NCI-H146 treated with DMSO at 0.1 percent for 48 hours (cell line): Measurements from ENCODE around the gene RTN4RL2.
A peak's percentile ranks its signal among the peaks of the same experiment; 100 is the strongest.

Experiments used
- DNase-seq: peaks from one replicate; lab custom pipeline; 2025; ENCODE audit not compliant: unreplicated experiment; lab: John Stamatoyannopoulos, UW

RTN4RL2 gene

DNA sequence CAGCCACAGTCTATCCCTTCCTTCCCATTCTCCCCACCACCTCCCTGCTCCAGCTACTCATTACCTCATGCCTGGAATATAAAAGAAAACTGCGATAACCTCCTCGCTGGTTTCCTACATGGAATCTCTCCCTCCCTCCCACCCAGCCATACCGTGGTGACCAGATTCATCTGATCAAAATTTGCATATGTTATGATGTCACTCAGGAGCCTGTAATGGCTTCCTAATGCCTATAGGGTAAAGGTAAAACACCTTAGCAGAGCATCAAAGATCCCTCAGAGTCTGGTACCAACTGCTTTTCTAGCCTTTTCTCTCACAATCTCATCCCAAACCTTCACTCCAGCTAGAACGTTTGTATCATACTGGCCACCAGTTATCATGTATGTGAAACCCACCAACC is 19.6 kb downstream of the RTN4RL2 start:
- no peak for DNase-seq

- no peak for DNase-seq
Measured at GRCh38 chr11:57480409-57481137, 20.2 kb downstream of the RTN4RL2 start.

DNA sequence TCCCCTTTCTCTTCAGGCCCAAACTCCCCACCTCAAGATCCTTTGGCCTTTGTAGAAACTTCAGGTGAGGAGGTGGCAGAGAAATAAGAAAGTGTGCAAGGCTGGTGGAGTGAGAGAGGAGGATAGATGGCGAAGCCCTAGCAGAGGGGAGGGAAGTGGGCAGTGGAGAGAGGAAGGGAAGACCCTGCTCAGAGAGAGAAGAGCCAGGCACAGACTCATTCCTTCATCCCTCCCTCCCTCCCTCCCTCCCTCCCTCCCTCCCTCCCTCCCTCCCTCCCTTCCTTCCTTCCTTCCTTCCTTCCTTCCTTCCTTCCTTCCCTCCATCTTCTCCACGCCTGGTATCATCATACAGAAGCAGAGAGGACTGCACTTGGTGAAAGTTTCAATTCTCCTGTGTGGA is 21.0 kb downstream of the RTN4RL2 start:
- DNase-seq, result no peak

DNA sequence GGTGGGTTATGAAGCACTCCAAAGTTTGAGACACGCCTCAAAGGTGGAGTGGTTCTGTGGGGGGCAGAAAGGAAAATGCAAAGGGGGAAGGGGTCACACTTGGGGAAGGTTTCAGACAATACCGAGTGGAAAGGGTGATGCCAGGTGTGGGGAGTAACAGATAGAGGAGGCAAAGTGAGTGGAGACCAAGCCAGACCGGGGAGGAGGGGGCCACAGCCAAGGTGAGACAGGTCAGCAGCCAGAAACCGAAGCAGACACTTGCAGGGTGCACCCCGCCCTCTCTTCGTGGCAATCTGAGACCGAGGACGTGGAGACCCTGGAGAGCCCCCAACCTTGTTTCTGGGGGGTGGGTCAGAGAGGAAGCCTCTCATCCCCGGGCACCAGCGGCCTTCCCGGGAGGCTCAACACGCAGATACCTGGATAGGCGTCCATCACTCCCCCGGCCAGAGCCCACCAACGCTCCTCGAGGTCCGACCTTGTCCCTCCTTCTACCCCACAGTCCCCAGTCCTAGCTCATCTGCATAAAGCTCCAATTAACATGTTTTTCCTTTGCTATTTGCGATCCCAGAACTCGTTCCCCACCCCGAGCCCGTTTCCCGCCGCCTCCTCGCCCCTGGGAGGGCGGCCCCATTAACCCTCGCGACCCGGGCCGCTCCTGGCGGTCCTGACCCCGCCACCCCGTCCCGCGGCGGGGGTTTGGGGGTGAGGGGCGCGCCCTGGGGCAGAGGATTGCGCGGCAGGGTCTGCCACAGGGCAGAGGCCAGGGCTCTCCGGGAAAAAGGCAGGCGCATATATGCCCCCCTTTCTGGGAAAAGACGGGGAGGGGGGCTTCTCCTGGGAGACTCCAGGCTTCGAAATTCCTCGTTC is 21.8 kb downstream of the RTN4RL2 start:
- no peak for DNase-seq

- DNase-seq, result peak; percentile 26
Measured at GRCh38 chr11:57482782-57483561, 22.6 kb downstream of the RTN4RL2 start.

DNA sequence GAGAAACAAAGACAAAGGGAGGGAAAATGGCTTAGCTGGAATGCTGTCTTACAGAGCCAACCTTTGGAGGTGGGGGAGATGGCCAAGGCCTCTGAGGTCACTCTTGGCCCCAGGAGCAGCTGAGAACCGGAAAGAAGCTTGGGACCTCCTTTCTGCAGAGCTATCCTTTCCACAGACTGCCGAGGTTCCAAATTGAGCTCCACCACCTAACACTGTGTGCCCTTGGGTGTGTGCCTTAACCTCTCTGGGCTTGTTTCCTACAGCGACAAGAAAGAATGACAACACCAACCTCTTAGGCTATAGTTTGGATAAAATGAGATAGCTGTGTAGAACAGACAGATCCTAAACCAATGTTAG is 23.2 kb downstream of the RTN4RL2 start:
- DNase-seq, result no peak

GRCh38 chr11:57484141-57484710 is 23.9 kb downstream of the RTN4RL2 start:
- DNase-seq, result no peak

DNA sequence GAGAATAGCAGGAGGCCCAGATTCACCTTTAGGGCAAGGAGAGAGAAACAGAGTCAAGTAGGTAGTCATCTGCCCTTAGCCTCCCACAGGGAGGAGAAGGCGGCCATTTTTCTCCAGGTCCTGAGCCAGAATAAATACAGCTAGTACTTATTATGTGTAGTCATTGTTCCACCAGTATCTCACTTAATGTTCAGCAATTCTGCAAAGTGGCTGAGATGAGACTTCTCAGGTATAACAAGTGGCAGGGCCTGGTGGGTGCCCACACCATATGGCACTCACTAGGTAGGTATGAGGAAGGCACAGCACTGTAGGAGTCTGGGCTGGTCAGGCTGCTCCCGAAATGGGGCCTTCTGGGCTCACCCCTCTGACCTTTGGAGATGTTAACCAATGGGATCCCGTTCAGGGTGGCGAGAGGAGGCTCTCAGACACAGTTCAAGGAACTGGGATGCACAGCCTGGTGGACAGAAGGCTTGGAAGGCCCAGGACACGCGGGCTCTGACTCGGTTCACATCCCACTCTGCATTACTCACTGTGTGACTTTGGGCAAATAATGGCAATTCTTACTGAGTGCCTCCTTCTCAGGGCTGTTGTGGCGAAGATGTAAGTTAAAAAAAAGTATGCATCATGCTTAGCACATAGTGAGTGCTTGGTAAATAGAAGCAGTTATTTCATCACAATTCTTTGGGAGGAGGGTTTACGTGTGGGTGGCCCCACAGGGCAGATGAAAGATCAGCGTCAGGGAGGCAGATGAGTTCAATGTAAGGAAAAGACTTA is 25.1 kb downstream of the RTN4RL2 start:
- DNase-seq, result no peak

DNA sequence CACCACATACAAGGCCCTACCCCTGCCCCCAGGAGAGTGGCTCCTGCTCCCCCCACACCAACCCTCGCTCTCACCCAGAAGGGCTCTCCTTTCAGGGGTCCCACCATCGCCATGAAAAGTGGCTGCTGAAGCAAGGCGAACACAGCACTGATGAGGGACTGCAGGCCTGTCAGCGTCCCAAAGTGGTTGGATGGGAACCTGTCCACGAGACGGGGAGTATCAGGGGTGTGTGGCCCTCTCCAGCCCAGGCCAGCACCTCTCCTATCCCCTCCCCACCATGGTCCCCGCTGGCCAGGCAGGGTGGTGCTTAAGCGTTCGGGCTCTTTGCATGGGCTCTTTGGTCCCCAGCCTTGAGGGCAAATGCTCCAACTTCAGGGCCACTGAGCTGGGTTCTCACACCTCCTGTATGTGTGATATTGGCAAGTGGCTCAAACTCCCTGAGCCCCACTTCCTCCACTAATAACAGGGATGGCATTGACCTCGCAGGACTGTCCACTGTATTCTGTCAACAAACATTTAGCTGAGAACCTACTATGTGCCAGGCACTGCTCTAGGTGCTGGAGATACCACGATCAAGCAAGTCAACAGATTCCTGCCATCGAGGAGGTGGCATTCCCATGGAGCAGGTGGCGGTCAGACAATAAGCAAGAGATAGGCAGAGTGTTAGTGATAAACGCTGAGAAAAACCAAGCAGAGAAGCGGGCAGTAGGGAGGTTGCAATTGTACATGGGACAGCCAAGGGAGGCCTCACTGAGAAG is 26.9 kb downstream of the RTN4RL2 start:
- no peak for DNase-seq

DNA sequence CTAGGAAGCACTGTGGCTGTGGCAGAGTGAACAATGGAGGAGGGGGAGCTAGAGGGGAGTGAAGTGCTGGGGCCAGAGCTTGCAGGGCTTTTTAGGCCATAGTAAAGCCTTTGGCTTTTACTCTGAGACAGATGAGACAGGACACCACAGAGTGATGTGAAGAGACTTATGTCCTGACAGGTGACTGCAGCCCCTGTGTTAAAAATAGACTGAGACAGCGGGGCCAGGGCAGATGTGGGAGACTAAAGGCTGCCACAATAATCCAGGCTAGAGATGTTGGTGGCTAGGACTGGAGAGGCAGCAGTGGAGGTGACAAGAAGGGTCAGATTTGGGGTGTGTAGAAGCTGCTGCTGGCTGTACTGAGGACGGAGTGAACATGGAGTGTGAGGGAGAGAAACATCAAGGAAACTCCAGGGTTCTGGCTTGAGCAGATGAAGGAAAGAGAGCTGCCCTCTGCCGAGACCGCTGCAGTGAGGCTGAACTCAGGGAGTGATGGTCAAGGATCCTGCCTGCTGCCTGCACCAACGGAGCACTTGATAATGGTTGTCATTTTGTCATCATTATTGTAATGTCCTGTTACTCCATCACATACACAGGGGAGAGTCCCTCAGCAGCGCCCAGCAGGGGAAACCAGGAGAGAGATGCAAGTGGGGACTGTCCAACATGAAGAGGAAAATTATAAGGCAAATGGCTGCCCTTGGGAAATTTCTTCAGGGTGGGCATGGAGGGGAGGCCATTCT is 27.8 kb downstream of the RTN4RL2 start:
- no peak for DNase-seq

GRCh38 chr11:57490456-57491248 is 30.3 kb downstream of the RTN4RL2 start:
- DNase-seq, result no peak

DNA sequence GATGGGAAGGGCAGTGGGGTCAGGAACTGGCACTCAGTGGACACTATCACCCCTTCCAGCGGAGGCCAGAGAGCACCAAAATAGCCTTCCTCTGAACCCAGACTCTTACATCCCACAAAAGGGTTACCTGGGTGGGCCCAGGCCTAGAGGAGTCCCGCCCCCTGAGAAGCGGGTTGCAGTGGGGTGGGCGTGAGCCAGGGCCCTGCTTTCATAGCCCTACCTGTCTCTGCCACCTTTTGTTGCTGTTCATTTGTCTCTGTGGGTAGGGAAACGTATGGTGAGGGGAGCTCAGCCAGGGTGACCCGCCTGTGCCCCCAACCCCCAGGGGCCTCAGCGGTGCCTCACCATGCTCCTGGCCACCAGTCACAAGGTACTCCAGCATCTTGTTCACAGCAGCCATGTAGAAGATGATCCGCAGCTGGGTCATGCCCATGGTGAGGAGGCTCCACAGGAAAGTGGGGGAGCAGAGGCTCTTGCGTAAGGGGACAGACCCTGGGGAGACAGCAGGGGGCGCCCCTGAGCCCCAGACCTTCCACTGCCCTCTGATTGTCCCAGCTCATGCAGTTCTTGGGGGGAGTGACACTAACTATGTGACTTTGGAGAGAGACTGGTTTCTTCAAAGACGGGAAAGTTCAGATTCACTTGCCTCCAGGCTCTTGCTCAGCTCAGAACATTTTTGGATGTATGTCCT is 31.2 kb downstream of the RTN4RL2 start:
- no peak for DNase-seq

GRCh38 chr11:57493507-57494503 is 33.5 kb downstream of the RTN4RL2 start:
- DNase-seq, result peak; percentile 34

DNA sequence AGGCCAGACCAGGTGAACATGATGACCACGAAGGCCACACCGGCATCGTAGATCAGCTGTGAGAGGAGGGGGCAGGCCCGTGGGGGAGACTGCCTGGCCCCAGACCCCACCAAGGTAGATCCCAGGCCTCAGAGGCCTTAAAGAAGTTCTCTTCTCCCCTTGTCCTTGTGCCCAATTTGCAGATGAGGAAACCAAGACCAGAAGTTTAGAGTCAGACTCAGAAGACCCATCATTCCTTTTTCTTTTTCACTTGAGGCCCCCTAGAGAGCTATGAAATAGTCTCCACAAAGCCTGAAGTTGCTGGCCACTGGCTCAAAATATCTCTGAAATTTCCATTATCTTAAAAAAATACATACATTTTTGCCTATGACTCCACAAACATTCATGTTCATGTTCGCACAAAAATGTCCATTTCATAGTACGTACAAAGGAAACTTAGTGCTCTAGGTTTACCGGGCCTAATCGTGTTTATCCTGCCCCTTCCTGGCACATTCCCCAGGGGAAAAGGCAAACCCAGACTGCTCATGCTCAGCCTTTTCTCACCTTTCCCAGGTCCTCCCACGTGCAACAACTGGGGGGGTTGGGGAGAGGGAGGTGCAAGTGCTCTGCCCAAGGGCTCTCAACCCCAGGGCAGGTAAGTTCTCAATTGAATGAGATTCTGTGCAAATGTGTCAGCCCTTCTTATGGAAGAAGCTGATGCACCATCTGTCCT is 35.9 kb downstream of the RTN4RL2 start:
- DNase-seq, result no peak

DNA sequence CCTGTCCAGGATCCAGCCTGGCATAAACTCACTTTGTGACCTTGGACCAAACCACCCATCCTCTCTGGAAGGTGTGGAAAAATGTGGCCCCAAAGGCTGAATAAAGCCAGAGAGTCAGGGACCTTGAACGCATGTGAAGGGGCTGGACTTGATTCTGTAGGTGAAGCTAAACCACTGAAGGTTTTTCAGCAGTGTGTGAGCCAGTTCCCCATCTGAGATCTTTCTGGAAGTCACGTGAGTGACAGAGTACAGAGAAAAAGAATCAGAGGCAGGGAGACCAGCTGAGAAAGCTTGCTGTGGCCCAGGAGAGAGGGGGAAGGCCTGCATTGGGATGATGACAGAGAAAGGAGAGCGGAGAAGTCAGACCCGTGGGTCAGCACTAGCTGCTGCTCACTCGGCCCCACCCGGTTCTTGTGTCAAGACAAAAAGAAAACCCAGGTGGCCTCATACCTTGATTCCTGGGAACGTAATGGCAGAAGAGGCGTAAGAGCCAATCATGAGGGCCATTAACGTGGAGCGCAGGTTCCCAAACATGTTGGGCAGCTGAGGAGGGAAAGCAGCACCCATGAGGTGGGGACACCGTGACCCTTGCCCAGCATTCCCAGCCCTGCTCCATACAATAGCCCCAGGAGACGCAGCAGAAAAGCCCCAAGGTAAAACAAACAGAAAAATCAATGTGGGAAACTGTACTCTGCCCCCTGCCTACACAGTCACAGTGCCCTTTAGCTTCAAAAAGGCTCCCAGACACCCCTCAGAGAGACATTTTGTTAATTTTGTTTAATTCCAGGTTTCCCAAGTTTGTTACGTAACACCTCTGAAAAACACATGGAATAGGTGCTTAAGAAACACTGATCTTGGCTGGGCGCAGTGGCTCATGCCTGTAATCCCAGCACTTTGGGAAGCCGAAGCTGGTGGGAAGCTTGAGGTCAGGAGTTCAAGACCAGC is 37.2 kb downstream of the RTN4RL2 start:
- peak; percentile 82 for DNase-seq
